NCI-H2081 (cell line): ENCODE measurements around the gene SIAH3.
A peak's percentile ranks its signal among the peaks of the same experiment; 100 is the strongest.

ENCODE experiments used
- DNase-seq, 2 experiments: peaks; one replicate each; lab custom pipeline; 2025; lab: John Stamatoyannopoulos, UW

Gene SIAH3

GRCh38 chr13:45820106-45820838 lies 31.3 kb downstream of the SIAH3 start:
- no peak for DNase-seq

- no peak for DNase-seq
Observed at GRCh38 chr13:45817833-45818232, 33.7 kb downstream of the SIAH3 start.

GRCh38 chr13:45816427-45816826 lies 35.1 kb downstream of the SIAH3 start:
- no peak for DNase-seq

- DNase-seq, result no peak
Observed at GRCh38 chr13:45812695-45813372, 38.7 kb downstream of the SIAH3 start.

DNA sequence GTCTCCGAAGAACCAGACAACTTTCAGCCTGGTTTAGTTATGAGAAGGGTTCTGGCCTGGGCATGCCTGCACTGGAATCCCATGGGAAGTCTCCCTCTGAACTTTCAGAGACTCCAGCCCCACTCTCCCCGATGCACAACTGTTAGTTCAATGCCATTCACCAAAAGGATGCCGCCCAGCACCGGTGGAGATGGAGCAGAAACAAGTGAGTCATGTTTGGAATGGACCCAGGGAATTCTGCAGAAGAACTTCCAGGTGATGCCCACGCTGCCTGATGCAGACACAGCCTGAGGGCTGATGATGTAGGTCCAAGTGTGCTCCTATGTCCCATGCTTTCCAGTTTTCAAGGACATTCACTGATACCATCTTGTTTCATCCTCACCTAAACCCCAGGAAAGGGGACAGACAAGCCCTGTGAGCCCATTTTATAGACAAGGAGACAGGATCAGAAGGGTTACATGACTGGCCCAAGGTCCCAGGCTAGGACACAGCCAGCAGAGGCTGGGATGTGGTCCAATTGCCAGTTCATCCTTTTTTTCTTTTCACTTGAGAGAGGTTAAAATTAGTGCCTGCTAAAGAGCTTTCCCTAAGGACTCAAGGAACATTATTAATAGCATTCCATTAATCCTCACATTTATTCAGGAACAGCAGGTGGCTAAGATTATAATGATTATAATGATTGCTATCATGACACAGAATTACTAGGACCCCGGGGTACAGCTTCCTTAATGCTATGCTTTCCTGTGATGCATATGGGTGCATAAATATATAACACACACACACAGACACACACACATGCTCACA lies 39.5 kb downstream of the SIAH3 start:
- no peak for DNase-seq

DNA sequence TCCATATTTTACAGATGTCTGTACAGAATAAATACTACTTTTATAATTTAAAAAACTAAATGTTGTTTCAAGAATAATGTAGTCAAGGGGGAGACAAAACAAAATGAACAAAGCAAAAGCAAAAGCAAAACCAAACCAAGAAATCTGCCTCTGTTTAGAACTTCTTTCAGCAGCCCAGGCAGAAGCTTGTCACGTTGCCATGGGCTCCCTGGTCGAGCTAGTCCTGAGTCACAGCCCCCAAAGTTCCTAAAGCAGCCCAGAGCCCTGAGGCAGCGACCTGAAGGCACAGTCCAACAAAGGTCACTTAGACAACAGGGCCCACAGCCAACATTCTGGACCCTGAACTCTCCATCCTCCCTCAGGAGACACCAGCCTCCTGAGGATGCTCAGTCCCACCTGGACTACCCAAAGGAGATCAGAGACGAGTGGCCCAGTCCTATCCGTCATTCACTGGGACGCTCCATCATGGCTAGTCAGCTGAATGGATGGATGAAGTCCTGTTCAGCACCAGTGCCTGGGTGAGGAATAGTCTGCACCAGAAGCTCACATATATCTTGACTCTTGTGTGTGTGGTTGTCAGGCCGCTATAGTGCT lies 41.7 kb downstream of the SIAH3 start:
- DNase-seq, result no peak

DNA sequence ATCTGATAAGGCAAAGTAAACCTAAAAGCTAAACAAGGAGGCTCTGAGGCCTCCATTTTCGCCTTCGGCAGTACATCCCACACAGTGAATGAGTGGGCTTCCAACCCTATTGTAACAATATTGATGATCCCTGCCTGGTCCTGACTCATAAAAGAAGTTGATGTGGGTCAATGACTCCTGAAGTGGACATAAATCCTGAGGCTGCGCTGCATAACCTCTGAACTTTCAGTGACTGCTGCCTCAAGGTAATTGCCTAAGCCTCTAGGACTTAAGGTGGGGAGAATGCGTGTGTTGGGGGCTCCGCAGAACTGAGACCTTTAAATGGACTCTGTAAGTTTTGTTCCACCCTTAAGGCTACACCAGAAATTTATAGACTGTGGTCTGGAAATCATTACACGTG lies 42.6 kb downstream of the SIAH3 start:
- DNase-seq, result no peak

DNA sequence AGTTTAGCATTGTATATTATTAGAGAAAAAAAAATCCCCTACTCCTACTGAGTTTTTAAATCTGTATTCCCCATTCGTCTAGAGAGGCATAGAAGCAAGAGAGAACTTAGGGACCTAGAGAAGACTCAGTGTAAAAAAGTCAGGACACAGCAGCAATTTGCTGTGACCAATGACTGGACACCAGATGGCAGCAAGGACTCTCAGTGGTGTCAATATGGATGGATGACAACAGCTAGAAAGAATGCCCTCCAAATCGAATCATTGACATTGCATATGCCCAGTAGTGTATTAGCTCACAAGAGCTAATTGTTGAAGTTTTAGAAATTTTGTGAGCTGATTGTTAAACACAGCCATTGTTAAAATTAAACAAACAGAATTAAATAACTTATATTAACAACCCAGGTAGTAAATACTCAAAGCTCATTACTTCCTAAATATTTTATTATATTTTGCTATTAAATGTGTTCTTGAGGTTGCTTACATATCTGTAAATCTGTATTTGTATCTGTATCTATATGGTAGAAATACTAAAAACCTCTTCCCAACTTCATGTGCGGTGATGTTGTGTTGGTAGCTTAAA lies 43.9 kb downstream of the SIAH3 start:
- peak in 1 of 2 experiments; percentile 51 for DNase-seq

GRCh38 chr13:45800485-45800884 lies 51.1 kb downstream of the SIAH3 start:
- no peak for DNase-seq

- DNase-seq, result peak in 1 of 2 experiments; percentile 10
Observed at GRCh38 chr13:45799451-45799850, 52.1 kb downstream of the SIAH3 start.

GRCh38 chr13:45798851-45799250 lies 52.7 kb downstream of the SIAH3 start:
- no peak for DNase-seq

DNA sequence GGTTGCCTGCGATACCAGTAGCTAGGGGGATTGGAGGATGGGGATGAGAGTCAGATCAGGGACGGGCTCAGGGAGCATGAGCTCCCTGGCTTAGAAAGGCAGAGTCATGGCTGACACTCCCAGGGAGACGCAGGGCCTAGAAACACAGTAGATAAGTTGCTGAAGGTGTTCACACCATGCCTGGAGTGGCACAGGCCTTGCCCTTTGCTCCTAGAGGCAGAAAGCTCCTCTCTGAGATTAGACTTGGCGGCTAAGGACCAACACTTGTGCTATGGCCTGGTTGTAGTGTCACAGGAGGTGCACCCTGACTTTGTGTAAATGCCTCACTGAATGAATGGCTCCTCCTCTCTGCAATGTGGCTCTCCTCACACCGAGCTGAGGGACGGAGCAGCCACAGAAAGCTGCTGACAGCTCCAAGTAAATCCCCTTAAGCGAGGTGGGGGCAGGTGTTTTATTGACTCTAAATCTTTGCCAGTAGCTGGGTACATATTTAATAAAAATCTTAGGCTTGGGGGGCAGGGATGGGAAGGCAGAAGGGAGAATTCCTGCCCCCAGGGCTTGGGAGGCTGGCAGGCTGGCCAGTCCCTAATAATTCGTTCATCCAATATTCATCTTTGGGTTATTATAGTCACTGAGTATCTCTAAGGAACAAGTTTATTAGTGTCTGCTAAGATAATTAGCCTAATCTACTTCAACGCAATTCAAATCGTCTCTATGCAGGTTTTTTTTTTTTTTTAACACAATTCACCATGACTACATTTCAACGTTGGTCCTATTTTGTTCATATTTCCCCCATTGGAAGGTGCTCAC lies 54.9 kb downstream of the SIAH3 start:
- DNase-seq, result no peak

GRCh38 chr13:45792827-45793303 lies 58.7 kb downstream of the SIAH3 start:
- DNase-seq, result no peak

DNA sequence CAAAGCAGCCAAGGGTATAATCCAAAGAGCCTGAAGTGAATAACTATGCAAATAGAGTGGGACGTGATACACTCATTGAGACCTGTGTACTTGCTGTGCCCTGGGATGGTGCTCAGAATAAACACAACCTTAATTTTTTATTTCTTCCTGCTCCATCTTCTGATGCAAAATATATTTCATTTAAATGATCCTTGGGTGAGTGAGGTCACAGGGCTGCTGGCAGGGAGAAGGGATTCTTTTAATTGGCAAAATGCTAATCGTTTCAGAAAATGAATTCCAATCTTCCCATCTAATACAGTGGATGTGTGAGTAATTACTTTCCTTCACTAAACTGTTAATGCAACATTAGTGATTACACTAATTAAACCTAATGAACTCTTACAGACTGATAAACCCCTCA lies 63.5 kb downstream of the SIAH3 start:
- DNase-seq, result no peak

GRCh38 chr13:45787346-45787745 lies 64.2 kb downstream of the SIAH3 start:
- DNase-seq, result no peak

DNA sequence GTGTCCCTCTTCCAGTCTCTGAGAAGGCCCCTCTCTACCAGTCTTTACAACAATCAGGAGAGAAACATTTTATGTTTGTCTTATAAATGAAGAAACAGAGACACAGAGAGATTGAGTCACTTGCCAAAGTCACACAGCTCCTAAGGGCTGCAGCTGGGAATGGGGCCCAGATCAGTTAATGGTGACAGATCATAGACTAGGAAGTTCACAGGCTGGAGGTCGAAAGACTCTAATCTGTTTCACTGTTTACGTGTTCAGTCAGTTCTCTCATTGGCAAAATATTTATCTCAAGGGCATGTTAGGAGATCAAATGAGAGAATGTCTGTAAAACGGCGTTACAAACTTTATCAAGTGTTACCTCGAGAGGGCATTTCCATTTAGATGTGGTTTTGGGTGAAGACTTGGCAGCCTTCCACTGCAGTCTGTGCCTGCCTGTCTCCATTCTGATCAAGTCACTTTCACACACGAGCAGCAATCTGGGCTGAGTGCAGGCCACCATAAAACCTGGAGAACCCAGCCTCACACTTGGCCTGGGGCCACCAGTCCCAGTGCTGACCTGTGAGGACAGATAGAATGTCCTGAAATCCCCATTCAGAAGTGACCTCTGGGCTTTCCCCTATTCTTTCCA lies 65.1 kb downstream of the SIAH3 start:
- DNase-seq, result no peak

DNA sequence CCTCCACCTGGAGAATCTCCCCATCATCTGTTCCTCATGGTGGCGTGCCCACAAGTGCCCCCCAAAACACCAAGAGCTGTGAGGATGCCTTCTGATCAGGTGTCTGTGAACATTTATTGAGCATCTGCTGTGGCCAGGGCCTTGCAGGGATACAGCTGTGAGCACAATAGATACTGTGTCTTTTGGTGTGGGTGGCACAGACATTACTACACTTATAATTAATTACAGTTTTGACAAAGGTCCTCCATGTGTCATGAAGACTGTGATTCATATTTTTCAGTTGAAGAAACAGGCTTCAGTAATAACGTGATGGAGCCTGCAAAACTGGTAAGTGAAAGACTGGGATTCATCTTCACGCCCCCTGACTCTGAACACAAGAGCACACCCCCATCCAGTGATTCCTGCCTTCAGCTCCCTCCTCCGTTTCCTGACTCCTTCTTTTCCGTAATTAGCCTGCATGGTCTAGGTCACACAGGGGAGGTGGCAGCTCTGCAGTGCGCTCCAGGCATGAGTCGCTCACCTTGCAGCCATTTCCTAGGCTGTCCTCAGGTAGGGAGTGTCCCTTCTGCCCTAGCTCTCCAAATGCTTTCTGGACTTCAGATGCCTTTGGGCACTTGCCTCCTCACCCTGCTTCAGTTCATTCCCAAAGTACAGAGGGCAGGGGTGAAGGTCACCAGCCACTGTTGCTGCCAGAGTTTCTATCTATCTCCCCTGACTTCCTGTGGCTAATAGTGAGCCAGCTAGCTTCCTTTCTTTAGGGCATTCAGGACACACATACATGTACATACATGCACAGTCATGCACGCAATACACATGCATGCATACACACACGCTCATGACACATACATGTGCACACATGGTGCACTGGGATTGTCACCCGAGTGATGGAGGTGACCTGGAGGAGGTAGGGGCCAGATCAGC lies 66.5 kb downstream of the SIAH3 start:
- no peak for DNase-seq

- DNase-seq, result no peak
Observed at GRCh38 chr13:45783346-45784043, 68.1 kb downstream of the SIAH3 start.
